Body of pancreas (tissue), 4 donors: ENCODE measurements around the gene INSIG1.

ENCODE experiments used
- POLR2A ChIP-seq, 3 donors: fragments of 450-650 bp; IDR thresholded peaks; one replicate each; pipeline ENCODE4 v1.6.1; 2016; ENCODE audit warnings: antibody characterized with exemption in 3 of 3, mild to moderate bottlenecking in 2 of 3
- TF ChIP-seq, protein P1 (sequence below), 7 experiments: fragments of 450-650 bp in 4 of 7; fragments of 200-600 bp in 3 of 7; sonication (generic) in 3 of 7; IDR thresholded peaks; one replicate each; pipeline ENCODE4 v1.5.1; 2016 to 2019; ENCODE audit warnings: antibody characterized with exemption in 7 of 7

DNA sequence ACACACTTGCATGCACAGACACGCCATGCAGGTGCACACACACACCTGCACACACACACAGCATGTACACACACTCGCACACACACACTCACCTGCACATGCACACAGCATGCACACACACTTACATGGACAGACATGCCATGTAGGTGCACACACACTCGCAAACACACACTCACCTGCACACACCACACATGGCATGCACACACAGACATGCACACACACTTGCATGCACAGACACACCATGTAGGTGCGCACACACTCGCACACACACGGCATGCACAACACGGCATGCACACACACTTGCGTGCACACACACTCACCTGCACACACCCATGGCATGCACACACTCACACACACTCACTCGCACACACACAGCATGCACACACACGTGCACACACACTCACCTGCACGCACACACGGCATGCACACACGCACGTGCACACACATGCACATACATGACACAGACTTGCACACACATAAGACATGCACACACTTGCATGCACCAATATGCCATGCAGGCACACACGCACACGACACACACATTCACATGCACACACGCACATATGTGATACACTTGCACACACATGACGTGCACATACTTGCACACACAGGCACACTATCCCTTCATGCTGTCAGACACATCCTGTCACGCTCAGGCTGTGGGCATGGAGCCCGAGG, 56.8 kb downstream of the INSIG1 start:
- TF ChIP-seq, protein P1, sequence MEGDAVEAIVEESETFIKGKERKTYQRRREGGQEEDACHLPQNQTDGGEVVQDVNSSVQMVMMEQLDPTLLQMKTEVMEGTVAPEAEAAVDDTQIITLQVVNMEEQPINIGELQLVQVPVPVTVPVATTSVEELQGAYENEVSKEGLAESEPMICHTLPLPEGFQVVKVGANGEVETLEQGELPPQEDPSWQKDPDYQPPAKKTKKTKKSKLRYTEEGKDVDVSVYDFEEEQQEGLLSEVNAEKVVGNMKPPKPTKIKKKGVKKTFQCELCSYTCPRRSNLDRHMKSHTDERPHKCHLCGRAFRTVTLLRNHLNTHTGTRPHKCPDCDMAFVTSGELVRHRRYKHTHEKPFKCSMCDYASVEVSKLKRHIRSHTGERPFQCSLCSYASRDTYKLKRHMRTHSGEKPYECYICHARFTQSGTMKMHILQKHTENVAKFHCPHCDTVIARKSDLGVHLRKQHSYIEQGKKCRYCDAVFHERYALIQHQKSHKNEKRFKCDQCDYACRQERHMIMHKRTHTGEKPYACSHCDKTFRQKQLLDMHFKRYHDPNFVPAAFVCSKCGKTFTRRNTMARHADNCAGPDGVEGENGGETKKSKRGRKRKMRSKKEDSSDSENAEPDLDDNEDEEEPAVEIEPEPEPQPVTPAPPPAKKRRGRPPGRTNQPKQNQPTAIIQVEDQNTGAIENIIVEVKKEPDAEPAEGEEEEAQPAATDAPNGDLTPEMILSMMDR (IDR thresholded peaks at IDR 0.05): no peak
- TF ChIP-seq POLR2A (IDR thresholded peaks at IDR 0.05): no peak
